ENCODE results near the gene DYNC1I1.

DNA sequence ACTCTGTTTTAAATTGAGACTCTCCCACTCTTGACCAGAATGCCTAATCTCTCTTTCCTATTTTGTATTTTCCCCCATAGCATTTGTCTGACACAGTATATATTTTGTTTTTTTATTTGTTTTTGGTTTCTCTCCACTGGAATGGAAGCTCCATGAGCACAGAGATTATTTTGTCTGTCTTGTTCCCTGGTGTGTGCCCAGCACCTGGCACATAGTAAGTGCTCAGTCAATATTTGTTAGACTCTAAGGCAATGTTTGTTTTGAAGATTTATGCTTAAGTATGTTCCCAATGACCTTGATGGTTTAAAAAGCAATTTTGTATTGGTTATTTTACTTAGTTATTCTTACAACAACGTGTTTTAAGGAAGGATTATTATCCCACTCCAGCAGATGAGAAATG is 201.8 kb downstream of the DYNC1I1 start:
- TF ChIP-seq CAMTA2 (CRISPR knock-in tag; IDR thresholded peaks at IDR 0.05; ENCODE audit: borderline replicate concordance) (no peak), POLR2A (IDR thresholded peaks at IDR 0.05; ENCODE audit: insufficient read depth in 1 of 2, low read depth in 2 of 2, low read length in 2 of 2) (no peak), SAP130 (CRISPR knock-in tag; IDR thresholded peaks at IDR 0.05; ENCODE audit: low read depth) (no peak), TCF12 (IDR thresholded peaks at IDR 0.05) (no peak), TCF12 (CRISPR knock-in tag; IDR thresholded peaks at IDR 0.05) (no peak), BRCA1 (CRISPR knock-in tag; IDR thresholded peaks at IDR 0.05) (no peak)

Measured in HepG2 (cell line).